Right lobe of liver (tissue), 6 donors: ENCODE results near the gene SLC27A5. TPM values are rescaled to one million over a fixed set of nuclear protein-coding genes. Genes with fewer than 3 reads are reported as not detected.

Experiments
- ATAC-seq, 4 donors: fragments of 200-7000 bp; cut with Tn5 transposase; one replicate each; pipeline ENCODE4 v1.9.1; 2020; ENCODE audit warnings: mild to moderate bottlenecking in 4 of 4, moderate library complexity in 4 of 4
- DNase-seq, 3 donors: peaks; one replicate each; pipeline ENCODE4 v3.0.0-alpha.2; 2020
- H3K27ac ChIP-seq, 3 donors: fragments of 200-600 bp; one replicate each; pipeline ENCODE4 v1.8.0; 2022
- H3K27me3 ChIP-seq, 2 donors: fragments of 200-600 bp; one replicate each; pipeline ENCODE4 v1.8.0; 2022
- H3K36me3 ChIP-seq, 4 donors: fragments of 200-600 bp; sonication (generic) in 1 of 4; one replicate each; pipeline versions ENCODE4 v1.5.1 to v1.8.0; 2017 to 2022; ENCODE audit warnings: control low read depth in 1 of 4
- H3K4me1 ChIP-seq, 4 donors: fragments of 200-600 bp; sonication (generic) in 1 of 4; one replicate each; pipeline versions ENCODE4 v1.5.1 to v1.8.0; 2017 to 2022; ENCODE audit warnings: control low read depth in 1 of 4
- H3K4me3 ChIP-seq, 3 donors: fragments of 200-600 bp; one replicate each; pipeline ENCODE4 v1.8.0; 2022
- H3K9me3 ChIP-seq, 4 donors: fragments of 200-600 bp; sonication (generic) in 1 of 4; one replicate each; pipeline versions ENCODE4 v1.5.1 to v1.8.0; 2017 to 2022; ENCODE audit warnings: control low read depth in 1 of 4
- POLR2A ChIP-seq: fragments of 450-650 bp; IDR thresholded peaks from one replicate; pipeline ENCODE4 v1.6.1; 2017; ENCODE audit warnings: antibody characterized with exemption, mild to moderate bottlenecking
- WGBS: methylation state at CpG from one replicate; pipeline ENCODE4 v1.1.6; 2018; ENCODE audit warnings: low coverage, low lambda C conversion rate; ENCODE audit not compliant: insufficient coverage; ENCODE audit errors: missing lambda C conversion rate; 5-methylcytosine and 5-hydroxymethylcytosine counted together
- intact Hi-C, 2 donors: fragments of 100-400 bp; cut with DNase I; formaldehyde crosslinking; loops; one replicate each; pipeline versions ENCODE4 v1.11.2 to v1.14.1; 2022
- total RNA-seq, 6 experiments: library from RNA; depleted of rRNA in 2 of 6; stranded (reverse); fragments of >200 nt in 2 of 6; fragmentation: NEBNext Ultra II Directional in 3 of 6; extraction: Animal tissue kit (Norgen Biotek cat#: 25700) in 3 of 6; gene quantifications; one replicate each; pipeline versions ENCODE4 v1.1.0 to v1.2.4, GENCODE V29; 2016 to 2023
- TF ChIP-seq, protein P1 (sequence below), 4 donors: fragments of 200-600 bp in 3 of 4; fragments of 450-650 bp in 1 of 4; IDR thresholded peaks; one replicate each; pipeline versions ENCODE4 v1.5.1 to v1.8.0; 2016 to 2022; ENCODE audit warnings: antibody characterized with exemption in 4 of 4, mild to moderate bottlenecking in 2 of 4
- donor health status: DM: no; HTN: yes; CAD: no.
- donor health status: DM: no; HTN: no; CAD: no.
- donor health status: DM: no; HTN: no; CAD: no.
- donor health status: DM: no; HTN: yes; CAD: no.
- donor health status: DM: no; HTN: yes; CAD: no.

SLC27A5 gene
- total RNA-seq, 6 experiments from 2014 or later = 107 to 737 (median 366) TPM

DNA sequence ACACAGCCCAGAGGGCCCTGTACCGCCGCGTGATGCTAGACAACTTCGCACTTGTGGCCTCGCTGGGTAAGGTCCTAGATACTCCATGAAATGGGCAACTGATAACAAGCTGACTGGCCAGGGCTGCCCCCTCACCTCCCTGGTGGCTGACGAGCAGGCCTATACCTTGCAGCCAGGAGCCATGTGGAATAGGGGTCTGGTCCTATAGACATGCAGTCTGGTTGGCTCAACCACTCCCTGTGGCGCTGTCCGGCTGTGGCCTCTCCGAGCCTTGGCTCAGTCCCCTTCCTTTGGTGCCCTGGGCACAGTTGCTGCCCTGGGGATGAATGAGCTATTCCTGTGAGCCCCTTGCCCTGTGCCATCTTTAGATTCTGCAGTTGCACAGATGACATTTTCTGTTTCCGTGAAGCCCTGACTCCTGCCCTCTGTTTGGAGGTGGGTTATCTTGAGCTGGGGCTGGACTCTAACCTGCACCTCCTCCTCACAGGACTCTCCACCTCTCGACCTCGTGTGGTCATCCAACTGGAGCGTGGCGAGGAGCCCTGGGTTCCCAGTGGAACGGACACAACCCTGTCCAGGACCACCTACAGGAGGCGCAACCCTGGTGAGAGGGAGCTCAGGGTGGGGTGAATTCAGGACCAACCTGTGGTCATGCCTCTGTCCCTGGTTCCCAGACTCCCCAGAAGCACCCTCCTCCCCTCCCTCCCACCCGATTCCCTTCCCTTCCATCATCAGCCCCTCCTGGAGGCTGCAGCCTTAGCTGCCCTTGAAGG, 42.4 kb downstream of the SLC27A5 start:
- Histone ChIP-seq H3K36me3 (no peaks in the 10 kb centered on the region), H3K4me1 (peaks cover 0 to 9% (median 0%) of the 10 kb centered on the region in 4 donors), H3K9me3 (no peaks in the 10 kb centered on the region), H3K27ac (no peak overlapping the region), H3K27me3 (no peaks in the 10 kb centered on the region), H3K4me3 (no peak overlapping the region)
- 94% methylated on average over 6 of the region's 17 CpGs for WGBS
- TF ChIP-seq, protein P1, sequence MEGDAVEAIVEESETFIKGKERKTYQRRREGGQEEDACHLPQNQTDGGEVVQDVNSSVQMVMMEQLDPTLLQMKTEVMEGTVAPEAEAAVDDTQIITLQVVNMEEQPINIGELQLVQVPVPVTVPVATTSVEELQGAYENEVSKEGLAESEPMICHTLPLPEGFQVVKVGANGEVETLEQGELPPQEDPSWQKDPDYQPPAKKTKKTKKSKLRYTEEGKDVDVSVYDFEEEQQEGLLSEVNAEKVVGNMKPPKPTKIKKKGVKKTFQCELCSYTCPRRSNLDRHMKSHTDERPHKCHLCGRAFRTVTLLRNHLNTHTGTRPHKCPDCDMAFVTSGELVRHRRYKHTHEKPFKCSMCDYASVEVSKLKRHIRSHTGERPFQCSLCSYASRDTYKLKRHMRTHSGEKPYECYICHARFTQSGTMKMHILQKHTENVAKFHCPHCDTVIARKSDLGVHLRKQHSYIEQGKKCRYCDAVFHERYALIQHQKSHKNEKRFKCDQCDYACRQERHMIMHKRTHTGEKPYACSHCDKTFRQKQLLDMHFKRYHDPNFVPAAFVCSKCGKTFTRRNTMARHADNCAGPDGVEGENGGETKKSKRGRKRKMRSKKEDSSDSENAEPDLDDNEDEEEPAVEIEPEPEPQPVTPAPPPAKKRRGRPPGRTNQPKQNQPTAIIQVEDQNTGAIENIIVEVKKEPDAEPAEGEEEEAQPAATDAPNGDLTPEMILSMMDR (IDR thresholded peaks at IDR 0.05) = no peak
- TF ChIP-seq POLR2A = no peak
- peak in 1 of 3 donors; percentile 55 for DNase-seq
- no peak for ATAC-seq
- intact Hi-C loops = no loop called here

DNA sequence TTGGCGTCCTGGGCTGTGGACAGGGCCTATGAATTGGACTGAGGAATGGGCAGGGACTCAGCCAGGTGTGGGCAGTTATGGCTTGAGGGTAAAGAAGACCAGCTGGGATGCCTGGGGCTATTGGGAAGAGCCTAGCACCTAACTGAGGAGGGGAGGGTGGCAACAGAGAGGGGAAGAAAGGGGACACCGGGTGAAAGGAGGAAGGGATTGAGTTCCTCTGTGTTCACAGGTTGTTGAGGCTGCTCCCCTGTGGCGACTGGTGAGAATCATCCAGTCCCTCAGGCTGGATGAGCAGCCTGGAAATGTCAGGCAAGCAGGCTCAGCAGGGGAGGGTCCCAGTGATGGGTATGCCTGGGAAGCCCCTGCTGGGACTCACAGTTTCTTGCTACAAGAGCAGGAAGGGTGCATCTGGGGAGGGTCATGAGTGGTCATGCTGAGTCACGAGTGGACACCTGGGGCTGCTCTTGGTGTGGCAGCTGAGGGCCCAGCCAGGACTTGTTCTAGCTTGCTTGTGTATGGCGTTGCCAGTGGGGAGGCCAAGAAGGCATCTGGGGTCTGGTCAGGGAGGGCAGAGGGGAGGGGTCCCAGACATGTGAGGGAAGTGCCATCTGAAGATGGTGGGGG, 43.5 kb downstream of the SLC27A5 start:
- H3K9me3 ChIP-seq = no peaks in the 10 kb centered on the region
- 46% methylated on average over 3 of the region's 5 CpGs for WGBS
- no peak overlapping the region for H3K27ac ChIP-seq
- H3K36me3 ChIP-seq = no peaks in the 10 kb centered on the region
- intact Hi-C loops = no loop called here
- H3K4me3 ChIP-seq = no peak overlapping the region
- no peaks in the 10 kb centered on the region for H3K27me3 ChIP-seq
- ATAC-seq (no peak), DNase-seq (peak in 1 of 3 donors; percentile 46)
- no peak for TF ChIP-seq POLR2A
- TF ChIP-seq, protein P1 (IDR thresholded peaks at IDR 0.05) = no peak
- peaks cover 0 to 9% (median 0%) of the 10 kb centered on the region in 4 donors for H3K4me1 ChIP-seq

DNA sequence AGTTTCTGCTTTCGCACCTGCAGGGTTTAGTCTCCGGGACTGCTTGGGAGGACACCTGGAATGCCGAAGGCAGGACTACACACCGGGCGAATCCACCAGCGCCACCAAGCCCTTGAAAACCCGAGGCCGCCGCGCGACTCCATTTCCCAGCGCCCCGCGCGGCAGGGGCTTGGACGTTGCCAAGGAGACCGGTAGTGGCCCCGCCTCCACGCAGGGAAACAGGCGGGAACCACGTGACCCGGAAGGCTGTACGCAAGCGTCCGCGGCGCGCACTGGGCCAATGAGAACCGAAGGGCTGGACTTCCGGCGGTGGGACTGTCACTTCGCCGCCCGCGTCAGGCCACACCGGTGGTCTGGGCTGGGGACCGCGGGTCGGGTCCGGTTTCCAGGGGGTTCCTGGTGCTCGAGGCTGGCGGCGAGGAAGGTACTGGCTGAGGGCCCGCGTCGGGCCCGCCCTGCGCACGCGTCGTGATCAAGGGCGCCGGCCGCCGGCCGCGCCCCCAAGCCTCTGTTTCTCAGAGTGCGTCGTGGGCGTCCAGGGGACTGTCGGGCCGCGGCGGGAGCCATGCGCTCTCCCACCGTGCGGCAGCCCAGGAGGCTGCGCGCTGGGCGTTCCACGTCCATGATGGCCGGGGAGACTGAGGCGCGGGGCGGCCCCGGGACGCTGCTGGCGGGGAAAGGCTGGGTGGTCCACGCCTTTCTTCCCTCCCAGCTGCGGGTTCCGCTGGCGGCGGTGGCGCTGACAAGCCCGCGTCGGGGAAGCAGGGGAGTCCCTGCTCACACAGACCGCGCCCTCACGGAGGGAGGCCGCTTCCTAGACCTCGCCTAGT, 44.8 kb downstream of the SLC27A5 start, which contains the start of gene ZNF324:
ZNF324 (plus strand) TSS at position 321 of the 830 bp plus-strand sequence. CDS start 2,106 bp downstream, outside the sequence.
- H3K9me3 ChIP-seq = no peaks in the 10 kb centered on the region
- H3K36me3 ChIP-seq = no peaks in the 10 kb centered on the region
- WGBS = no CpG with 5 or more reads among the region's 92 CpGs
- no peaks in the 10 kb centered on the region for H3K27me3 ChIP-seq
- peak within 1 kb of the TSS; percentile 95 to 98 (median 98) for H3K4me3 ChIP-seq
- TF ChIP-seq, protein P1 (IDR thresholded peaks at IDR 0.05) = peak in 1 of 4 donors; percentile 19
- TF ChIP-seq POLR2A = peak; percentile 47
- peak; percentile 99 for DNase-seq
- peaks cover 0 to 9% (median 0%) of the 10 kb centered on the region in 4 donors for H3K4me1 ChIP-seq
- intact Hi-C loops = no loop called here
- peak; percentile 94 to 95 (median 94) for ATAC-seq
- peak within 1 kb of the TSS; percentile 40 to 75 (median 58) for H3K27ac ChIP-seq

DNA sequence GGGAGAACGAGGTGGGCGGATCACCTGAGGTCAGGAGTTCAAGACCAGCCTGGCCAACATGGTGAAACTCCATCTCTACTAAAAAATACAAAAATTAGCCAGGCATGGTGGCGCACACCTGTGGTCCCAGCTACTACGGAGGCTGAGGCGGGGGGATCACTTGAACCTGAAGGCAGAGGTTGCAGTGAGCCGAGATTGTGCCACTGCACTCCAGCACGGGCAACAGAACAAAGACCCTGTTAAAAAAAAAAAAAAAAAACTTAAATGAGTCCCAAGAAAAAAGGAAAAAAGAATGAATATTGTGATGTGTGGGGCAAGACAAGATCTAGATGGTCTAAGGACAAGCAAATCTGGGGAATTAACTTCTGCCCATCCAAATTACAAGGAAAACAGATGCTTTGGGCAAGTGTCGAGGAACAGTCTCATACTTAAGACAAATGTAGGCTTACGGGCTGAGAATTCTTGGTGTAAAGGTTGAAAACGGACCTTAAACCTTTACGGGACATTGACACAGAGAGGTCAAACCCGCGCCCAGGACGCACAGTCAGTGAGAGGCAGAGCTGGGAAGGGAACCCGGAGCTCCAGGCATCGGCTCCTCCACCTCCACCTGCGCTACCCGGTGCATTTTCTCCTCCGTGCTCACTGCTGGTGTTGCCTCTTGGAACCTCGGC, 45.6 kb downstream of the SLC27A5 start:
- Histone ChIP-seq H3K9me3 (no peaks in the 10 kb centered on the region), H3K27ac (no peak overlapping the region), H3K4me3 (peak overlapping the region; percentile 95 to 98 (median 98)), H3K36me3 (no peaks in the 10 kb centered on the region), H3K27me3 (no peaks in the 10 kb centered on the region), H3K4me1 (peaks cover 0 to 9% (median 0%) of the 10 kb centered on the region in 4 donors)
- DNase-seq = peak in 2 of 3 donors; percentile 24 to 58
- intact Hi-C loops = no loop called here
- ATAC-seq = peak; percentile 26 to 54 (median 30)
- WGBS = 39% methylated on average over 12 of the region's 20 CpGs
- no peak for TF ChIP-seq POLR2A
- TF ChIP-seq, protein P1 (IDR thresholded peaks at IDR 0.05) = peak in 1 of 4 donors; percentile 3
